HepG2 (cell line): ENCODE measurements around the gene ACACA. TPM values are rescaled to one million over a fixed set of nuclear protein-coding genes. Genes with fewer than 3 reads are reported as not detected.

Experiments
- ATAC-seq: fragments of 200-7000 bp; cut with Tn5 transposase; 3 replicates; pipeline ENCODE4 v1.9.1; 2020; ENCODE audit warnings: mild to moderate bottlenecking, moderate library complexity
- BruUV-seq: library from RNA; stranded (reverse); fragments of 400-500 nt; replicated peaks from 2 replicates; lab custom pipeline; 2021; lab: Mats Ljungman, UMichigan
- CTCF ChIA-PET: fragments of 300-600 bp; formaldehyde crosslinking; extraction: SDS; loops from one replicate; lab custom pipeline; 2021; ENCODE audit warnings: low total read pairs, inconsistent platforms, low intra/inter-chr PET ratio; lab: Yijun Ruan, JAX
- POLR2A ChIA-PET: fragments of 350-600 bp; sonication (Branson Sonifier 250); formaldehyde crosslinking; loops from one replicate; lab custom pipeline; 2020; ENCODE audit warnings: antibody characterized with exemption, inconsistent platforms; lab: Yijun Ruan, JAX
- DNase-seq: peaks from one replicate; pipeline ENCODE4 v3.0.0-alpha.2; 2015; ENCODE audit warnings: low spot score
- FAIRE-seq: peaks from 3 replicates; lab custom pipeline; 2011; peaks lifted over from hg19 to GRCh38; lab: Jason Lieb, UNC
- H2AFZ ChIP-seq: one replicate; pipeline ENCODE4 v1.6.1; 2011; ENCODE audit warnings: low read length, inconsistent platforms
- H3K27ac ChIP-seq: fragments of 300-600 bp; 3 replicates; pipeline ENCODE4 v1.8.0; 2011; ENCODE audit warnings: mixed run types, mild to moderate bottlenecking, mixed read lengths, low read length, inconsistent platforms; ENCODE audit not compliant: insufficient read depth; ENCODE audit errors: extremely low read length
- H3K27me3 ChIP-seq, 2 experiments: fragments of 200-600 bp in 1 of 2; 2 replicates in 1 of 2; 3 replicates in 1 of 2; pipeline versions ENCODE4 v1.6.0 to v1.8.0; 2011; ENCODE audit warnings: low read length in 2 of 2, mild to moderate bottlenecking in 2 of 2, moderate library complexity in 2 of 2, inconsistent platforms in 1 of 2; ENCODE audit not compliant: insufficient read depth in 2 of 2, control insufficient read depth in 1 of 2
- H3K36me3 ChIP-seq, 2 experiments: fragments of 200-600 bp in 1 of 2; replicated peaks in 1 of 2; 2 replicates in 1 of 2; 3 replicates in 1 of 2; pipeline versions ENCODE4 v1.5.1 to v1.8.0; 2011; ENCODE audit warnings: low read length in 2 of 2, inconsistent platforms in 1 of 2; ENCODE audit not compliant: insufficient read depth in 2 of 2, control insufficient read depth in 1 of 2
- H3K4me1 ChIP-seq: 2 replicates; pipeline ENCODE4 v1.5.1; 2012; ENCODE audit warnings: low read length, inconsistent platforms; ENCODE audit not compliant: insufficient read depth
- H3K4me2 ChIP-seq: 2 replicates; pipeline ENCODE4 v1.6.0; 2011; ENCODE audit warnings: low read depth, low read length, inconsistent platforms
- H3K4me3 ChIP-seq, 3 experiments: fragments of 200-600 bp in 1 of 3; sonication (generic), shearing (Covaris generic) in 1 of 3; replicated peaks in 1 of 3; 2 replicates each; pipeline ENCODE4 v1.5.1; 2011 to 2016; ENCODE audit warnings: low read length in 3 of 3, inconsistent platforms in 2 of 3, low read depth in 2 of 3, mild to moderate bottlenecking in 2 of 3, control low read depth in 1 of 3, mixed read lengths in 1 of 3; ENCODE audit not compliant: insufficient read depth in 1 of 3
- H3K79me2 ChIP-seq: one replicate; pipeline ENCODE4 v1.6.1; 2011; ENCODE audit warnings: low read length, inconsistent platforms; ENCODE audit not compliant: insufficient read depth
- H3K9ac ChIP-seq: 2 replicates; pipeline ENCODE4 v1.6.0; 2011; ENCODE audit warnings: mild to moderate bottlenecking, low read depth, low read length, inconsistent platforms; ENCODE audit not compliant: insufficient read depth
- H3K9me3 ChIP-seq: 2 replicates; pipeline ENCODE4 v1.5.1; 2012; ENCODE audit warnings: mild to moderate bottlenecking, low read length
- H4K20me1 ChIP-seq: 2 replicates; pipeline ENCODE4 v1.6.0; 2011; ENCODE audit warnings: inconsistent platforms, mild to moderate bottlenecking, low read length, moderate library complexity; ENCODE audit not compliant: insufficient read depth
- CENPT ChIP-seq: sonication (generic); formaldehyde crosslinking; IDR thresholded peaks from 2 replicates; pipeline ENCODE4 v1.8.0; 2022; ENCODE audit warnings: low read depth, mild to moderate bottlenecking, moderate library complexity, missing genetic modification reagents
- HMGXB4 ChIP-seq, 2 experiments: sonication (generic) in 1 of 2; formaldehyde crosslinking in 1 of 2; IDR thresholded peaks; 2 replicates each; pipeline versions ENCODE4 v1.4.0 to v1.6.1; 2018 to 2020; ENCODE audit warnings: missing genetic modification reagents in 2 of 2, borderline replicate concordance in 1 of 2, low read depth in 1 of 2, mild to moderate bottlenecking in 1 of 2, missing biosample characterization in 1 of 2
- NCOA5 ChIP-seq: sonication (generic); formaldehyde crosslinking; IDR thresholded peaks from 2 replicates; pipeline ENCODE4 v1.4.0; 2020; ENCODE audit warnings: missing genetic modification reagents
- NFAT5 ChIP-seq: sonication (generic); formaldehyde crosslinking; IDR thresholded peaks from 2 replicates; pipeline ENCODE4 v1.4.0; 2020; ENCODE audit warnings: missing genetic modification reagents
- NFRKB ChIP-seq: fragments of 450-650 bp; IDR thresholded peaks from 2 replicates; pipeline ENCODE4 v1.6.1; 2017
- NR2F6 ChIP-seq, 2 experiments: IDR thresholded peaks; 2 replicates each; pipeline ENCODE4 v1.6.1; 2016; ENCODE audit warnings: antibody characterized with exemption in 1 of 2, mild to moderate bottlenecking in 1 of 2
- PATZ1 ChIP-seq: sonication (generic); formaldehyde crosslinking; IDR thresholded peaks from 2 replicates; pipeline ENCODE4 v1.4.0; 2020; ENCODE audit warnings: missing genetic modification reagents
- TMF1 ChIP-seq: sonication (generic); formaldehyde crosslinking; IDR thresholded peaks from 2 replicates; pipeline ENCODE4 v1.8.1; 2022; ENCODE audit warnings: low read depth, missing genetic modification reagents
- ZKSCAN1 ChIP-seq: fragments of 150-350 bp; IDR thresholded peaks from 2 replicates; pipeline ENCODE4 v1.6.1; 2014; ENCODE audit warnings: low read length
- ZNF121 ChIP-seq: sonication (generic); formaldehyde crosslinking; IDR thresholded peaks from 2 replicates; pipeline ENCODE4 v1.5.0; 2020; ENCODE audit warnings: mild to moderate bottlenecking, missing genetic modification reagents
- ZNF451 ChIP-seq: sonication (generic); formaldehyde crosslinking; IDR thresholded peaks from 2 replicates; pipeline ENCODE4 v1.5.0; 2020; ENCODE audit warnings: mild to moderate bottlenecking, missing genetic modification reagents
- ZNF574 ChIP-seq: sonication (generic); formaldehyde crosslinking; IDR thresholded peaks from 2 replicates; pipeline ENCODE4 v1.4.0; 2020; ENCODE audit warnings: missing genetic modification reagents
- ZNF790 ChIP-seq: sonication (generic); formaldehyde crosslinking; IDR thresholded peaks from 2 replicates; pipeline ENCODE4 v1.8.0; 2022; ENCODE audit warnings: missing genetic modification reagents, mild to moderate bottlenecking, borderline replicate concordance
- WGBS: methylation state at CpG from one replicate; pipeline ENCODE4 v1.1.6; 2017; ENCODE audit warnings: low lambda C conversion rate; 5-methylcytosine and 5-hydroxymethylcytosine counted together
- in situ Hi-C: cut with HindIII; loops from 2 replicates; pipeline ENCODE4 v1.10.0; 2017; ENCODE audit warnings: low pct_unique_long_range_greater_than_20kb; ENCODE audit not compliant: extremely low pct_ligation_motif_present
- intact Hi-C: fragments of 100-400 bp; cut with micrococcal nuclease; formaldehyde crosslinking; loops from one replicate; pipeline ENCODE4 v1.10.0; 2022; ENCODE audit not compliant: unreplicated experiment
- polyA plus RNA-seq, 8 experiments: library from polyadenylated mRNA; depleted of rRNA in 3 of 8; stranded (reverse) in 7 of 8; unstranded in 1 of 8; fragments of >200 nt; fragmentation: Illumina TruSeq in 4 of 8; extraction: Trizol in 4 of 8; gene quantifications; 2 replicates each; pipeline versions ENCODE4 v1.2.1 to v1.2.3, GENCODE V29; 2011 to 2016; ENCODE audit warnings: low read depth in 4 of 8, missing spikeins in 1 of 8, mixed read lengths in 1 of 8; ENCODE audit not compliant: insufficient read depth in 1 of 8
- total RNA-seq, 5 experiments: library from RNA; depleted of rRNA; stranded (reverse); fragments of >200 nt; fragmentation: Illumina TruSeq; extraction: Trizol; gene quantifications; 2 replicates each; pipeline ENCODE4 v1.2.3, GENCODE V29; 2016; ENCODE audit warnings: low read depth in 1 of 5

The ACACA gene
- total and polyA plus RNA-seq, 2 of the 13 experiments (the other 11 are each of a cell fraction or from before 2014, with no cell fraction given): 39.2 to 47.2 TPM

- Histone ChIP-seq H2AFZ (no peak overlapping the region), H3K4me1 (no peaks in the 10 kb centered on the region), H3K27me3 (no peaks in the 10 kb centered on the region), H3K9me3 (no peaks in the 10 kb centered on the region), H3K27ac (no peak overlapping the region), H3K9ac (no peak overlapping the region), H3K4me3 (no peak overlapping the region), H4K20me1 (no peaks in the 10 kb centered on the region), H3K79me2 (no peaks in the 10 kb centered on the region), H3K36me3 (peaks cover 13 to 69% of the 10 kb centered on the region in 2 experiments), H3K4me2 (no peak overlapping the region)
- POLR2A ChIA-PET: no interaction called here
- DNase-seq (no peak), FAIRE-seq (no peak), ATAC-seq (no peak)
- in situ Hi-C loops (no loop called here), intact Hi-C loops (no loop called here)
- BruUV-seq: no TSS peak
- CTCF ChIA-PET: no interaction called here
- 96% methylated on average over 1 of the region's 1 CpG for WGBS
- no peak for TF ChIP-seq ZNF451 (CRISPR knock-in tag)
- no peak for TF ChIP-seq CENPT (CRISPR knock-in tag)
- TF ChIP-seq NCOA5 (CRISPR knock-in tag): no peak
- no peak for TF ChIP-seq ZNF574 (CRISPR knock-in tag)
- TF ChIP-seq PATZ1 (CRISPR knock-in tag): no peak
- TF ChIP-seq ZNF121 (CRISPR knock-in tag): no peak
- no peak for TF ChIP-seq TMF1 (CRISPR knock-in tag)
- no peak for TF ChIP-seq ZNF790 (CRISPR knock-in tag)
- TF ChIP-seq ZKSCAN1: no peak
- TF ChIP-seq NR2F6 (IDR thresholded peaks at IDR 0.05): no peak
- TF ChIP-seq NR2F6 (CRISPR knock-in tag; IDR thresholded peaks at IDR 0.05): no peak
- TF ChIP-seq HMGXB4 (CRISPR knock-in tag; IDR thresholded peaks at IDR 0.05; ENCODE audit: borderline replicate concordance in 1 of 2, low read depth in 1 of 2): no peak
- TF ChIP-seq NFAT5: no peak
- no peak for TF ChIP-seq NFRKB
These were observed 226.3 kb downstream of the ACACA start for GRCh38 chr17:37180376-37180775.
